Thoracic aorta (tissue), 2 donors: ENCODE measurements around the gene FSD1L. TPM values are rescaled to one million over a fixed set of nuclear protein-coding genes. Genes with fewer than 3 reads are reported as not detected.

Experiments used
- ATAC-seq: fragments of 150-250 bp; one replicate; pipeline ENCODE4 v1.8.0; 2017; ENCODE audit warnings: low read depth; ENCODE audit not compliant: insufficient number of reproducible peaks, low FRiP score
- DNase-seq: peaks from one replicate; pipeline ENCODE4 v3.0.0-alpha.2; 2020; ENCODE audit warnings: low spot score
- H3K27ac ChIP-seq, 2 donors: fragments of 200-600 bp; sonication (generic); 1 replicate in 1 of 2; 2 replicates in 1 of 2; pipeline ENCODE4 v1.5.1; 2016; ENCODE audit warnings: mild to moderate bottlenecking in 2 of 2, moderate library complexity in 2 of 2
- H3K27me3 ChIP-seq: fragments of 200-600 bp; sonication (generic); replicated peaks from 2 replicates; pipeline ENCODE4 v1.6.0; 2016; ENCODE audit warnings: mild to moderate bottlenecking; ENCODE audit not compliant: insufficient read depth
- H3K36me3 ChIP-seq: fragments of 200-600 bp; sonication (generic); one replicate; pipeline ENCODE4 v1.5.1; 2016
- H3K4me1 ChIP-seq, 2 donors: fragments of 200-600 bp; sonication (generic); 1 replicate in 1 of 2; 2 replicates in 1 of 2; pipeline versions ENCODE4 v1.5.1 to v1.6.0; 2016; ENCODE audit warnings: low read depth in 2 of 2, mild to moderate bottlenecking in 1 of 2; ENCODE audit not compliant: control insufficient read depth in 1 of 2
- H3K4me3 ChIP-seq: fragments of 200-600 bp; sonication (generic); 2 replicates; pipeline ENCODE4 v1.5.1; 2016; ENCODE audit warnings: mild to moderate bottlenecking
- H3K9me3 ChIP-seq: fragments of 200-600 bp; sonication (generic); 2 replicates; pipeline ENCODE4 v1.5.1; 2016
- total RNA-seq, 2 donors: library from RNA; depleted of rRNA; stranded (reverse); fragments of >200 nt; gene quantifications; one replicate each; pipeline versions ENCODE4 v1.1.0 to v1.2.3, GENCODE V29; 2016
- TF ChIP-seq, protein P1 (sequence below): fragments of 200-600 bp; sonication (generic); IDR thresholded peaks from one replicate; pipeline ENCODE4 v1.5.1; 2019; ENCODE audit warnings: antibody characterized with exemption

FSD1L gene
- 1 to 10 TPM; 3.5 to 5.1 TPM for total RNA-seq

DNA sequence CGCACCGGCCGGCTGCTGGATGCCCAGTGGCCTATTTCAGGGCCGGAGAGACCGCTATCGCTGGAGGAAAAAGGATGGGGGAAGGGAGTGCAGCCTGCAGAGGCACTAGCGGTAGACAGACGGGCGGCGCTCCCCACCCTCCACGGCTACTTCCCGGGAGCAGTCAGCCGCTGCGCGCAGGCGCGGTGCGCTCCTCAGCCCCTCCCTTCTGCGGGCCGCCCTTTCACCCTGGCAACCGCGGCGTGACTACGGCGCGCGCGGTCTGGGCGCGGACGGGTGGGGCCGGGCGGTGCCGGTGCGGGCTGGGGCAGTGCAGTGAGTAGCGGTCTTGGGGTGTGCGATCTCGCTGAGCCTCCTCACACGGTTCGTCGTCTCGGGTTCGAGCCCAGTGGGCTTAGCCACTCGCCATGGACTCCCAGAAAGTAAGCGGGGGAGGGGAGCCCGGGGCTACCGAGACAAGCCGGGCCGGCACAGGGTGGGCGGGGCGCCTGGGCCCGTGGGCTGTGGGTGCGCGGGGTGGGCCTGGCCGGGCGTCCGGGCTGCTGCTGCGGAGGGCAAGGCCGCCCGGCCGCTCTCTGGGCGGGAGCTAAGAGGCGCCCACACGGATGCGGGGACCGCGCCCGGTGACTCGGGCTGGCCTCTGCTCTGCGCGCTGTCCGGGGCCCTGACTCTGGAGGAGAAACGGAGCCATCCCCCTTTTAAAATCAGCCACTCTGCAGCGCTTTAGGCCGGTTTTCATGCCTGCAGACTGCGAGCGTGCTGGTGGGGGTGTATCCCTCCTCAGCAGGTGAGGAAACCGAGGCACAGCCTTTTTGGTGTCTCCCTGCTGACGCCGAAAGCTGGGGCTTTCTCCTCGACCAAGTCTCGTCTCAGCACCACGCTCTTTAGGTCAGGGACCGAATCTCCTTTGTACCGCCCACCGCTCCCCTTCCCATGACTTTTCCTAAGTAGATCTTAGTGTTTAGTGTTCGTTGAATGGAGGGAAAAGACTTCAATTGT is at the start of gene FSD1L:
FSD1L (plus strand) TSS at position 221 of the 999 bp plus-strand sequence; CDS start at position 408, 187 bp downstream.
- Histone ChIP-seq H3K27me3 (no peaks in the 10 kb centered on the region), H3K36me3 (no peaks in the 10 kb centered on the region), H3K4me1 (peaks cover 6 to 17% of the 10 kb centered on the region in 2 donors), H3K4me3 (peak within 1 kb of the TSS; percentile 78), H3K27ac (peak within 1 kb of the TSS; percentile 46 to 65), H3K9me3 (no peaks in the 10 kb centered on the region)
- ATAC-seq (peak; percentile 86), DNase-seq (peak; percentile 69)
- TF ChIP-seq, protein P1, sequence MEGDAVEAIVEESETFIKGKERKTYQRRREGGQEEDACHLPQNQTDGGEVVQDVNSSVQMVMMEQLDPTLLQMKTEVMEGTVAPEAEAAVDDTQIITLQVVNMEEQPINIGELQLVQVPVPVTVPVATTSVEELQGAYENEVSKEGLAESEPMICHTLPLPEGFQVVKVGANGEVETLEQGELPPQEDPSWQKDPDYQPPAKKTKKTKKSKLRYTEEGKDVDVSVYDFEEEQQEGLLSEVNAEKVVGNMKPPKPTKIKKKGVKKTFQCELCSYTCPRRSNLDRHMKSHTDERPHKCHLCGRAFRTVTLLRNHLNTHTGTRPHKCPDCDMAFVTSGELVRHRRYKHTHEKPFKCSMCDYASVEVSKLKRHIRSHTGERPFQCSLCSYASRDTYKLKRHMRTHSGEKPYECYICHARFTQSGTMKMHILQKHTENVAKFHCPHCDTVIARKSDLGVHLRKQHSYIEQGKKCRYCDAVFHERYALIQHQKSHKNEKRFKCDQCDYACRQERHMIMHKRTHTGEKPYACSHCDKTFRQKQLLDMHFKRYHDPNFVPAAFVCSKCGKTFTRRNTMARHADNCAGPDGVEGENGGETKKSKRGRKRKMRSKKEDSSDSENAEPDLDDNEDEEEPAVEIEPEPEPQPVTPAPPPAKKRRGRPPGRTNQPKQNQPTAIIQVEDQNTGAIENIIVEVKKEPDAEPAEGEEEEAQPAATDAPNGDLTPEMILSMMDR, result no peak

DNA sequence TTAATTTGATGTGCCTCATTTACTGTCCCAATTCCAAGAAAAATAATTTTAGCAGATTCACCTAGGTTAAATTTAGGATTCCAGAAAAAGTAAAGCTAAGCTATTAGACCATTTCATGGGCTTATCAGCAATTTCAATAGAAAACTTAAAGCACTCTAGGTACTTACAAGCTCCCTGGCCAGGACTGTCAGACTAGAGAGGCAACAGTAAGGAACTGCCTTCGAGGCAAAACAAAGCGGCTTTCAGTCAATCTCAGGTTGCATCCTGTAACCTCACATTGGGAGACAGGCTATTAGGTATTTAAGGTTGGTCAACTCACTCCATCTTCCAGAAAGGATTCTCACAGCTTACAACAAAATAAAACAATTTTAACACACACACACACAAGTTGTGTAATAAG is 48.7 kb upstream of the FSD1L start:
- Histone ChIP-seq H3K9me3 (no peaks in the 10 kb centered on the region), H3K27ac (no peak overlapping the region), H3K4me1 (no peaks in the 10 kb centered on the region), H3K4me3 (no peak overlapping the region), H3K36me3 (no peaks in the 10 kb centered on the region), H3K27me3 (no peaks in the 10 kb centered on the region)
- TF ChIP-seq, protein P1, result no peak
- DNase-seq (no peak), ATAC-seq (no peak)

DNA sequence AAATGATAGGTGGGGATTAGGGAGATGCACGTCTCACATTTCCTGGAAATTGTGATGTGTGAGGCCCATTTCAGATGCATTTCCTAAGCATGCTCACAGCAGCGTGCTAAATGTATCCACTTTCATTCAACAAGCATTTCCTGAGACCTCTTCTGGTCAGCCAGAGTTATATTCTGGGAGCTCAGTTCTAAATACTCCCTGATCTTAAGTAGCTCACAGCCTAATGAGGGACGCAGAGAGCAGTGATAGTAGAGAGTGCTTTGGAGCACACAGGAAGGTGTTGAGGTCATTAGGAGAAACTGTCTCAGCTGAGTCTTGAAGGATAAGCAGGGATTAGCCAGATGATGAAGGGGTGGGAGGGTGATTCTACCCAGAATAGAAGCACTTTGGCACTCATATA is 46.2 kb upstream of the FSD1L start:
- Histone ChIP-seq H3K36me3 (no peaks in the 10 kb centered on the region), H3K27ac (no peak overlapping the region), H3K4me3 (no peak overlapping the region), H3K9me3 (no peaks in the 10 kb centered on the region), H3K27me3 (no peaks in the 10 kb centered on the region), H3K4me1 (no peaks in the 10 kb centered on the region)
- TF ChIP-seq, protein P1, result no peak
- ATAC-seq (no peak), DNase-seq (no peak)

DNA sequence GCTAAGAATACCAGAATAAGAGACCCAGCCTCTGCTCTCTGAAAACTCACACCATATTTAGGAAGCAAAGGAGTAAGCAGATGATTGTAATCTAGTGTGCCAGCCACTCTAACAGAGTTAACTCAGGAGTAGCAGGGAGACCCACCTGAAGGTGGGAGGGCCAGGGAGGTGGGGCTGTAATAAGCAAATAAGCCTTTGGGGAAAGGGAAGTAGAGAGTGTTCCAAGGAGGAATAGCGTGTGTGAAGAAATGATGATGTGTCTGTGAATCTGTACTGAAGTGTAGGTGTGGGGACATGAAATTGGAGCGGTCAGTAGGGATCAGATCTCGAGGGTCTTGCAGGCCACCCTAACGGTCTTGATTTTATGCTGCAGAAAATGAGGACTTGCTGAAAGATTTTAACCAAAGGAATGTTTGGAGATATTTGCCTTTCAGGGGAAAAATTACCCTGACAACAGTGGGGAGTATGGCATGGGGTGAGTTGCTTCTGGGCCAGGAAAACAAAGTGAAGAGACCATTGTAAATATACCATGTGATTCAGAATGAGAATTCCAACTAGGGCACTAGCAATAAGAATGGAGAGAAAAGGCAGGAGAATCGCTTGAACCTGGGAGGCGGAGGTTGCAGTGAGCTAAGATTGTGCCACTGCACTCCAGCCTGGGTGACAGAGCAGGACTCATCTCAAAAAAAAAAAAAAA is 44.1 kb upstream of the FSD1L start:
- no peaks in the 10 kb centered on the region for H3K9me3 ChIP-seq
- no peak overlapping the region for H3K4me3 ChIP-seq
- ATAC-seq (no peak), DNase-seq (no peak)
- H3K4me1 ChIP-seq, result no peaks in the 10 kb centered on the region
- no peaks in the 10 kb centered on the region for H3K27me3 ChIP-seq
- no peaks in the 10 kb centered on the region for H3K36me3 ChIP-seq
- H3K27ac ChIP-seq, result no peak overlapping the region
- TF ChIP-seq, protein P1, result no peak

DNA sequence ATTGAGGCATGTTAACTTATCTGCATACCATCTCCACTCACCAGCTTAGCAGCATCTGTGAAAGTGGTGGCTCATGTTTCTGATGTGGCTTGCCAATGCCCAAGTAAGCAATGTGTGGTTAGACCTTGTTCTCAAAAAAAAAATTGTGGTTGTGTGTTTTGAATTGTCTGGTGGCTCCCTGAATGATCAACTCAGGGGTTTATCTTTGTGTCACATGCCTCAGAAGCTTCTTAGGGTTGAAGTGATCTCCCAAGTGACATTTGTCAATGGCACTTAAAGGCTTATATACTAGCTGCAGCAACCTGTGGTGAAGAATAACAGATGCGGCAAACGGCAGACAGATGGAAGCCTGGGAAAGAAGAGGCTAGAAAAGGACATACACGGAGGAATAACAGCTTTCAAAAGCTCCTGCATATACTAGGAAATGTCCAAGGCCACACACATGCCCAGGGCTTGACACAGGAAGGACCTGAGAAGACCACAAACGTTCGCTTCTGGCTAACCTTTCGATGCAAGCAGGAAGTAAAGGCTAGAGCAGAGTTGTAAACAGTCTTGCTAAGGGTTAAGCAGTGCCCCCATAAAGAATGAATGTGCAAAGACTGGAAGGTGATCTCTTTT is 42.2 kb upstream of the FSD1L start:
- ATAC-seq (no peak), DNase-seq (no peak)
- Histone ChIP-seq H3K4me3 (no peak overlapping the region), H3K36me3 (no peaks in the 10 kb centered on the region), H3K27ac (no peak overlapping the region), H3K4me1 (no peaks in the 10 kb centered on the region), H3K27me3 (no peaks in the 10 kb centered on the region), H3K9me3 (no peaks in the 10 kb centered on the region)
- TF ChIP-seq, protein P1, result no peak
